ENCODE measurements around the gene NUP43.
"Not testable (repeated sequence)": the region's sequence is repeated elsewhere in the genome, so short reads cannot be mapped to it uniquely, and the experiment has no call there.

Gene NUP43

GRCh38 chr6:149694921-149695320, 51.4 kb downstream of the NUP43 start:
- no peak for DNase-seq (ENCODE audit: low spot score)

GRCh38 chr6:149691201-149691600, 55.1 kb downstream of the NUP43 start:
- DNase-seq (ENCODE audit: low spot score) = no peak

- no peak for DNase-seq (ENCODE audit: low spot score)
Observed at GRCh38 chr6:149686230-149686629, 60.1 kb downstream of the NUP43 start.

- DNase-seq (ENCODE audit: low spot score) = no peak
Observed at GRCh38 chr6:149683256-149683859, 63.0 kb downstream of the NUP43 start.

- DNase-seq (ENCODE audit: low spot score) = not testable (repeated sequence)
Observed at GRCh38 chr6:149681845-149682244, 64.5 kb downstream of the NUP43 start.

GRCh38 chr6:149681209-149681608, 65.1 kb downstream of the NUP43 start:
- no peak for DNase-seq (ENCODE audit: low spot score)

GRCh38 chr6:149680503-149680902, 65.8 kb downstream of the NUP43 start:
- no peak for DNase-seq (ENCODE audit: low spot score)

All from SK-N-DZ (cell line).